Upper lobe of left lung (tissue), 6 donors: ENCODE measurements around the gene LPCAT3. TPM values are rescaled to one million over a fixed set of nuclear protein-coding genes. Genes with fewer than 3 reads are reported as not detected.

Experiments used
- ATAC-seq, 2 donors: fragments of 200-7000 bp; cut with Tn5 transposase; one replicate each; pipeline ENCODE4 v1.9.1; 2022; ENCODE audit warnings: mild to moderate bottlenecking in 2 of 2, moderate library complexity in 2 of 2; ENCODE audit not compliant: low FRiP score in 2 of 2
- DNase-seq, 2 donors: peaks; one replicate each; pipeline ENCODE4 v3.0.0-alpha.2; 2019 to 2020
- H3K27ac ChIP-seq, 4 donors: fragments of 200-600 bp; sonication (generic); one replicate each; pipeline ENCODE4 v1.5.1; 2016 to 2019
- H3K27me3 ChIP-seq, 4 donors: fragments of 200-600 bp; sonication (generic); one replicate each; pipeline ENCODE4 v1.5.1; 2017 to 2019
- H3K36me3 ChIP-seq, 4 donors: fragments of 200-600 bp; sonication (generic); one replicate each; pipeline ENCODE4 v1.5.1; 2016 to 2019
- H3K4me1 ChIP-seq, 4 donors: fragments of 200-600 bp; sonication (generic); one replicate each; pipeline ENCODE4 v1.5.1; 2018 to 2019
- H3K4me3 ChIP-seq, 4 donors: fragments of 200-600 bp; sonication (generic); one replicate each; pipeline ENCODE4 v1.5.1; 2017 to 2019; ENCODE audit warnings: mild to moderate bottlenecking in 2 of 4, moderate library complexity in 1 of 4
- H3K9me3 ChIP-seq, 4 donors: fragments of 200-600 bp; sonication (generic); one replicate each; pipeline ENCODE4 v1.5.1; 2018 to 2019
- CTCF ChIP-seq, 6 experiments: fragments of 450-650 bp in 4 of 6; fragments of 200-600 bp in 2 of 6; sonication (generic) in 2 of 6; IDR thresholded peaks; one replicate each; pipeline ENCODE4 v1.5.1; 2016 to 2019; ENCODE audit warnings: antibody characterized with exemption in 6 of 6
- EP300 ChIP-seq, 4 donors: sonication (generic); formaldehyde crosslinking; IDR thresholded peaks; one replicate each; pipeline ENCODE4 v1.5.1; 2017; ENCODE audit warnings: antibody characterized with exemption in 4 of 4, control low read depth in 2 of 4
- POLR2A ChIP-seq, 4 donors: fragments of 450-650 bp; IDR thresholded peaks; one replicate each; pipeline ENCODE4 v1.5.1; 2016 to 2017; ENCODE audit warnings: antibody characterized with exemption in 4 of 4, mild to moderate bottlenecking in 2 of 4
- POLR2AphosphoS5 ChIP-seq, 2 donors: sonication (generic); formaldehyde crosslinking; IDR thresholded peaks; one replicate each; pipeline ENCODE4 v1.5.1; 2017; ENCODE audit warnings: antibody characterized with exemption in 2 of 2
- WGBS, 2 donors: methylation state at CpG; one replicate each; pipeline ENCODE4 v1.1.5; 2017 to 2018; 5-methylcytosine and 5-hydroxymethylcytosine counted together
- total RNA-seq, 6 donors: library from RNA; depleted of rRNA in 4 of 6; stranded (reverse); fragments of >200 nt in 4 of 6; gene quantifications; one replicate each; pipeline versions ENCODE4 v1.1.0 to v1.2.1, GENCODE V29; 2016 to 2021
- donor health status: DM: no; HTN: no; CAD: no; lungs with moderate emphysema.
- donor health status: DM: no; HTN: yes; CAD: no; lungs with severe emphysema.

The LPCAT3 gene
- total RNA-seq, 6 donors from 2014 or later: 56.3 to 110 (median 84.1) TPM

GRCh38 chr12:6943722-6944380 is 74.4 kb downstream of the LPCAT3 start, which contains the start of the genes C12orf57 and RNU7-1:
Gene C12orf57, plus strand, starts transcription at chr12:6944022. Its CDS starts 100 bp downstream, at chr12:6944122.
Gene RNU7-1, plus strand, starts transcription at chr12:6943816.
- ATAC-seq: peak; percentile 76 to 78
- H3K27ac ChIP-seq: peak within 1 kb of the TSS; percentile 93 to 98 (median 93)
- peak; percentile 33 to 86 for TF ChIP-seq POLR2AphosphoS5 (IDR thresholded peaks at IDR 0.05)
- peak in 1 of 4 donors; percentile 69 for TF ChIP-seq EP300 (IDR thresholded peaks at IDR 0.05)
- TF ChIP-seq CTCF (IDR thresholded peaks at IDR 0.05): no peak
- TF ChIP-seq POLR2A (IDR thresholded peaks at IDR 0.05): peak; percentile 27 to 84 (median 62)
- peaks cover 24 to 48% (median 36%) of the 10 kb centered on the region in 4 donors for H3K4me1 ChIP-seq
- H3K9me3 ChIP-seq: no peaks in the 10 kb centered on the region
- H3K27me3 ChIP-seq: no peaks in the 10 kb centered on the region
- peak; percentile 74 to 93 for DNase-seq
- H3K4me3 ChIP-seq: peak within 1 kb of the TSS; percentile 46 to 75 (median 69)
- WGBS, 2 donors: 0% methylated on average over 17 to 31 of the region's 31 CpGs
- peaks cover 0 to 46% (median 14%) of the 10 kb centered on the region in 4 donors for H3K36me3 ChIP-seq

GRCh38 chr12:6943389-6943721 is 74.9 kb downstream of the LPCAT3 start:
- H3K4me3 ChIP-seq: peak overlapping the region in 3 of 4 donors; percentile 66 to 75 (median 72)
- peak; percentile 71 to 78 for ATAC-seq
- H3K27me3 ChIP-seq: no peaks in the 10 kb centered on the region
- peaks cover 27 to 51% (median 39%) of the 10 kb centered on the region in 4 donors for H3K4me1 ChIP-seq
- TF ChIP-seq POLR2A (IDR thresholded peaks at IDR 0.05) (peak in 1 of 4 donors; percentile 21), CTCF (IDR thresholded peaks at IDR 0.05) (no peak), POLR2AphosphoS5 (IDR thresholded peaks at IDR 0.05) (peak in 1 of 2 donors; percentile 19), EP300 (IDR thresholded peaks at IDR 0.05) (no peak)
- peaks cover 0 to 47% (median 16%) of the 10 kb centered on the region in 4 donors for H3K36me3 ChIP-seq
- DNase-seq: peak in 1 of 2 donors; percentile 90
- 0 to 1% methylated on average over 13 of the region's 13 CpGs for WGBS, 2 donors
- H3K27ac ChIP-seq: peak overlapping the region; percentile 93 to 98 (median 93)
- H3K9me3 ChIP-seq: no peaks in the 10 kb centered on the region

- no peaks in the 10 kb centered on the region for H3K9me3 ChIP-seq
- TF ChIP-seq POLR2AphosphoS5 (IDR thresholded peaks at IDR 0.05) (no peak), CTCF (IDR thresholded peaks at IDR 0.05) (no peak), POLR2A (IDR thresholded peaks at IDR 0.05) (no peak), EP300 (IDR thresholded peaks at IDR 0.05) (no peak)
- WGBS, 2 donors: 88 to 96% methylated on average over 5 to 11 of the region's 11 CpGs
- DNase-seq: no peak
- ATAC-seq: no peak
- peak overlapping the region; percentile 15 to 98 (median 93) for H3K27ac ChIP-seq
- H3K4me1 ChIP-seq: peaks cover 33 to 57% (median 45%) of the 10 kb centered on the region in 4 donors
- peaks cover 0 to 47% (median 16%) of the 10 kb centered on the region in 4 donors for H3K36me3 ChIP-seq
- no peaks in the 10 kb centered on the region for H3K27me3 ChIP-seq
- H3K4me3 ChIP-seq: no peak overlapping the region
These were observed 76.0 kb downstream of the LPCAT3 start for GRCh38 chr12:6942331-6942665.

- DNase-seq (no peak), ATAC-seq (no peak)
- 82 to 84% methylated on average over 9 to 12 of the region's 12 CpGs for WGBS, 2 donors
- Histone ChIP-seq H3K4me1 (peaks cover 38 to 60% (median 49%) of the 10 kb centered on the region in 4 donors), H3K27ac (peak overlapping the region in 2 of 4 donors; percentile 15 to 93), H3K4me3 (no peak overlapping the region), H3K27me3 (no peaks in the 10 kb centered on the region), H3K36me3 (peaks cover 0 to 48% (median 15%) of the 10 kb centered on the region in 4 donors), H3K9me3 (no peaks in the 10 kb centered on the region)
- TF ChIP-seq POLR2A (IDR thresholded peaks at IDR 0.05): no peak
- TF ChIP-seq CTCF (IDR thresholded peaks at IDR 0.05): no peak
- no peak for TF ChIP-seq EP300 (IDR thresholded peaks at IDR 0.05)
- TF ChIP-seq POLR2AphosphoS5 (IDR thresholded peaks at IDR 0.05): no peak
These were observed 76.5 kb downstream of the LPCAT3 start for GRCh38 chr12:6941782-6942181.
